Lung (tissue), 12 donors: ENCODE measurements around the gene EDC4. TPM values are rescaled to one million over a fixed set of nuclear protein-coding genes. Genes with fewer than 3 reads are reported as not detected.
"Not testable (repeated sequence)": the region's sequence is repeated elsewhere in the genome, so short reads cannot be mapped to it uniquely, and the experiment has no call there.

Experiments used
- ATAC-seq: fragments of 200-7000 bp; cut with Tn5 transposase; one replicate; pipeline ENCODE4 v1.9.1; 2020; ENCODE audit warnings: moderate number of reproducible peaks; ENCODE audit not compliant: insufficient read depth, low FRiP score
- DNase-seq, 3 donors: peaks; one replicate each; pipeline ENCODE4 v3.0.0-alpha.2; 2013 to 2017
- H3K27ac ChIP-seq, 2 donors: one replicate each; pipeline ENCODE4 v1.5.1; 2013; ENCODE audit warnings: mild to moderate bottlenecking in 2 of 2, moderate library complexity in 2 of 2, control low read depth in 1 of 2, inconsistent platforms in 1 of 2, low read depth in 1 of 2, low read length in 1 of 2
- H3K27me3 ChIP-seq, 3 donors: one replicate each; pipeline ENCODE4 v1.5.1; 2013; ENCODE audit warnings: low read length in 2 of 3; ENCODE audit not compliant: control insufficient read depth in 3 of 3, insufficient read depth in 3 of 3
- H3K36me3 ChIP-seq, 4 donors: one replicate each; pipeline ENCODE4 v1.5.1; 2013; ENCODE audit warnings: low read length in 4 of 4, mild to moderate bottlenecking in 1 of 4, moderate library complexity in 1 of 4; ENCODE audit not compliant: control insufficient read depth in 4 of 4, insufficient read depth in 4 of 4
- H3K4me1 ChIP-seq, 5 donors: one replicate each; pipeline ENCODE4 v1.5.1; 2013; ENCODE audit warnings: low read length in 5 of 5, mild to moderate bottlenecking in 2 of 5, moderate library complexity in 1 of 5; ENCODE audit not compliant: control insufficient read depth in 5 of 5, insufficient read depth in 5 of 5
- H3K4me3 ChIP-seq: one replicate; pipeline ENCODE4 v1.5.1; 2013; ENCODE audit warnings: mild to moderate bottlenecking, control low read depth, moderate library complexity
- H3K9ac ChIP-seq, 2 donors: one replicate each; pipeline ENCODE4 v1.5.1; 2013; ENCODE audit warnings: low read length in 2 of 2, control low read depth in 1 of 2; ENCODE audit not compliant: insufficient read depth in 1 of 2
- H3K9me3 ChIP-seq, 4 donors: one replicate each; pipeline ENCODE4 v1.5.1; 2013; ENCODE audit warnings: low read length in 3 of 4, mild to moderate bottlenecking in 1 of 4, moderate library complexity in 1 of 4; ENCODE audit not compliant: control insufficient read depth in 4 of 4, insufficient read depth in 3 of 4
- WGBS, 2 donors: extraction: QIAGEN DNeasy Blood & Tissue Kit; methylation state at CpG; one replicate each; pipeline ENCODE4 v1.1.7; 2013; 5-methylcytosine and 5-hydroxymethylcytosine counted together
- polyA plus RNA-seq, 2 donors: library from polyadenylated mRNA; stranded (reverse); fragments of 200-250 nt; gene quantifications; one replicate each; pipeline ENCODE4 v1.2.1, GENCODE V29; 2013
- total RNA-seq, 2 donors: library from RNA; depleted of rRNA in 1 of 2; stranded (reverse); fragments of >200 nt in 1 of 2; gene quantifications; one replicate each; pipeline ENCODE4 v1.2.1, GENCODE V29; 2014 to 2021
- TF ChIP-seq, protein P1 (sequence below): IDR thresholded peaks from 2 replicates; pipeline ENCODE4 v1.5.1; 2012; ENCODE audit warnings: mild to moderate bottlenecking; ENCODE audit errors: control extremely low read depth, extremely low read depth
- donor health status: control.
- donor health status: control.
- donor health status: Bipolar disorder and iron deficiency.
- donor health status: healthy.
- donor health status: DM: yes; HTN: yes; CAD: no.

EDC4 gene
- total and polyA plus RNA-seq, 4 donors = 33.5 to 60.5 (median 39.5) TPM

DNA sequence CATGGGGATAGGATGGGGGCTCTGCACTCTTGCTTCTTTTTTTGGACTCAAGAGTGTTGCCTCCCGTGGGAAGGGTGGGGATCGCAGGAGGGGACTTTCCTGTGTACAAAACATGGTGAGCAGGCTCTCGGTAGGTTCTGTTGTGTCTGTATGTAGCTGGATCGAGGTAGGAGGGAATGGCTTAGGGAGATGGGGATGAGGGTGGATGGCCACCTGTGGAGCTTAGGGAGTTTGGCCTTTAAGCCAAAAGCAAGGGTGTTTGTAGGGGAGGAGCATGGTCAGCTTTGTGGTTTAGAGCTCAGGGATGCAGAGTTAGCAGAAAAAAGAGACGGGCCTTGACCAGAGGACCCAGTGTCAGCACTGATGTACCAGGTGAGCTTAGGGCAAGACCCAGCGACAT is 11.0 kb upstream of the EDC4 start:
- Histone ChIP-seq H3K27me3 (no peaks in the 10 kb centered on the region), H3K4me1 (peaks cover 0 to 37% (median 9%) of the 10 kb centered on the region in 5 donors), H3K4me3 (no peak overlapping the region), H3K36me3 (peaks cover 0 to 16% (median 5%) of the 10 kb centered on the region in 4 donors), H3K27ac (peak overlapping the region in 1 of 2 donors; percentile 81), H3K9ac (no peak overlapping the region), H3K9me3 (no peaks in the 10 kb centered on the region)
- WGBS, 2 donors = 87 to 90% methylated on average over 6 of the region's 6 CpGs
- TF ChIP-seq, protein P1, sequence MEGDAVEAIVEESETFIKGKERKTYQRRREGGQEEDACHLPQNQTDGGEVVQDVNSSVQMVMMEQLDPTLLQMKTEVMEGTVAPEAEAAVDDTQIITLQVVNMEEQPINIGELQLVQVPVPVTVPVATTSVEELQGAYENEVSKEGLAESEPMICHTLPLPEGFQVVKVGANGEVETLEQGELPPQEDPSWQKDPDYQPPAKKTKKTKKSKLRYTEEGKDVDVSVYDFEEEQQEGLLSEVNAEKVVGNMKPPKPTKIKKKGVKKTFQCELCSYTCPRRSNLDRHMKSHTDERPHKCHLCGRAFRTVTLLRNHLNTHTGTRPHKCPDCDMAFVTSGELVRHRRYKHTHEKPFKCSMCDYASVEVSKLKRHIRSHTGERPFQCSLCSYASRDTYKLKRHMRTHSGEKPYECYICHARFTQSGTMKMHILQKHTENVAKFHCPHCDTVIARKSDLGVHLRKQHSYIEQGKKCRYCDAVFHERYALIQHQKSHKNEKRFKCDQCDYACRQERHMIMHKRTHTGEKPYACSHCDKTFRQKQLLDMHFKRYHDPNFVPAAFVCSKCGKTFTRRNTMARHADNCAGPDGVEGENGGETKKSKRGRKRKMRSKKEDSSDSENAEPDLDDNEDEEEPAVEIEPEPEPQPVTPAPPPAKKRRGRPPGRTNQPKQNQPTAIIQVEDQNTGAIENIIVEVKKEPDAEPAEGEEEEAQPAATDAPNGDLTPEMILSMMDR = no peak
- DNase-seq = no peak
- ATAC-seq = no peak

DNA sequence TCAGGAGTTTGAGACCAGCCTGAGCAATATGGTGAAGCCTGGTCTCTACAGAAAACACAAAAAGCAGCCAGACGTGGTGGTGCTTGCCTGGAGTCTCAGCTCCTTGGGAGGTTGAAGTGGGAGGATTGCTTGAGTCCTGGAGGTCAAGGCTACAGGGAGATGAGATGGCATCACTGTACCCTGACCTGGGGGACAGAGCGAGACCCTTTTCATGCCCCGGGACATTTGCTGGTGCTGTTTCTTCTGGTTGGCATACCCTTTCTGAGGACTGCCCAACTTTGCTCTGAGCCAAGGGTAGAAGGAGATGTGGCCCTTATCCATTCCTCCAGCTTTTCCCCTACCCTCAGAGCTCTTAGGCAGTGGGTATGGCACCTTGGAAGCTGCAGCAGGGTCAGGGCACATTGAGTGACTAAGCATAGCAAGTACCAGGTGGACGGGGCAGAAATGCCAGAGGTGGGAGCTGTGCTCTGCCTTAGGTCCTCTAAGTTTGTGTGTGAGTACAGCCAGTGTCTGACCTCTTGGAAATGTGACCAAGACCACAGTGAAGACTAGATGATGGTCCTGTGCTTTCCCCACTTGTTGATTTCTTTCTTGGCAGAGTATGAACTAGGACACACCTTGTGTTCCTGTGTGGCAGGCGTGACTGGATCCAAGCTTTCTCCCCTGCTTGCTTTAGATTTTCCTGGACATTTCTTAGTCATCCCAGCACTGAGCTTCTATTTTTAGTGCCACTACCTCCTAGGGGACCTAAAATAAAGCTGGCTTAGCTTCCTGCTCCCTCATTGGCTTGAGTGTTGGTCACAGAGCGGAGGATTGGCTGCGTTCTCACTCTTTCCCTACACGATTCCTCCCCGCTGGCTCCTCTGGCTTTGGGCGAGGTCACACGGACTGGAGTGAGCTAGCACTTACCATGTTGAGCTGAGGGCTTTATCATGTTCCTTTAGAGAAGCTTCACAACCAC is 9.9 kb upstream of the EDC4 start:
- TF ChIP-seq, protein P1 = no peak
- H3K4me3 ChIP-seq = no peak overlapping the region
- DNase-seq (no peak), ATAC-seq (no peak)
- H3K4me1 ChIP-seq = peaks cover 0 to 27% (median 0%) of the 10 kb centered on the region in 5 donors
- peak overlapping the region; percentile 42 to 81 for H3K27ac ChIP-seq
- H3K9me3 ChIP-seq = no peaks in the 10 kb centered on the region
- no peak overlapping the region for H3K9ac ChIP-seq
- no peaks in the 10 kb centered on the region for H3K27me3 ChIP-seq
- WGBS, 2 donors = 82 to 93% methylated on average over 11 of the region's 11 CpGs
- peaks cover 0 to 17% (median 11%) of the 10 kb centered on the region in 4 donors for H3K36me3 ChIP-seq

DNA sequence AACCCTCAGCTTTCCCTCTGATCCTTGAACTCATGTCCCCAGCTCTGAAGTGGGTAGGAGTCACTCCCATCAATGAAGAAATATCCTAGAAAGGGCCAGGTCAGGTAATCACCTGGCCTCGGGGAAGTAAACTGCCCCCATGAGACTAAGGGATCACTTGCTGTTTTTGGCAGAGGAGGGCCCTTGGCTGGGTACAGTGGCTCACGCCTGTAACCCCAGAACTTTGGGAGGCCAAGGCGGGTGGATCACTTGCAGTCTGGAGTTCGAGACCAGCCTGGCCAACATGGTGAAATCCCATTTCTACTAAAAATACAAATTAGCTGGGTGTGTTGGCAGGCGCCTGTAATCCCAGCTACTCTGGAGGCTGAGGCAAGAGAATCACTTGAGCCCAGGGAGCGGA is 8.8 kb upstream of the EDC4 start:
- Histone ChIP-seq H3K27ac (peak overlapping the region in 1 of 2 donors; percentile 80), H3K4me1 (peaks cover 0 to 27% (median 0%) of the 10 kb centered on the region in 5 donors), H3K36me3 (peaks cover 0 to 24% (median 20%) of the 10 kb centered on the region in 4 donors)
- not testable (repeated sequence) for H3K9me3 ChIP-seq, DNase-seq, ATAC-seq, H3K9ac ChIP-seq, H3K4me3 ChIP-seq, H3K27me3 ChIP-seq
- WGBS, 2 donors = 96% methylated on average over 6 of the region's 6 CpGs

DNA sequence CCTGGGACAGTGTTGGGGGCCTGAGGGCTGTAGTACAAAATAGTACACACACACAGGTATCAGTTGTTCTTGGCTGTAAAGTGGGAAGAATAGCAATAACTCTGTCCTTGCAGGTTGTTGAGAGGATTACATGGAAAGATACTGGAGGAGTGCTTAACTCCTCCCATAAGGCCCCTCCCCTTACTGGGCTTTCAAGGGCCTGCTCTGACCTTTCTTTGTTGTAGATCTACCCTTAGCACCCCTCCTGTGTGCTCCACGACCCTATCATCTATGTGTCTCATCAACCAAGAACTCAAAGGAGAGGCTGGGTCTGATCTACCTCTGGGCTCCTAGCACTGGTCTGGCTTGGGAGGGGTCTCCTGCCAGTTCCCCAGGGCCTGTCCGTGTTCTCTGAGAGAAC is 8.3 kb upstream of the EDC4 start:
- Histone ChIP-seq H3K9ac (no peak overlapping the region), H3K4me1 (peaks cover 0 to 27% (median 0%) of the 10 kb centered on the region in 5 donors), H3K4me3 (no peak overlapping the region), H3K36me3 (peaks cover 0 to 25% (median 21%) of the 10 kb centered on the region in 4 donors), H3K27ac (peak overlapping the region in 1 of 2 donors; percentile 80), H3K9me3 (no peaks in the 10 kb centered on the region), H3K27me3 (no peaks in the 10 kb centered on the region)
- TF ChIP-seq, protein P1 = no peak
- DNase-seq = no peak
- WGBS, 2 donors = 83% methylated on average over 2 of the region's 2 CpGs
- ATAC-seq = no peak
